OCI-LY1 (cell line): ENCODE measurements around the gene MSMP.
A peak's percentile ranks its signal among the peaks of the same experiment; 100 is the strongest.

Experiments
- H2AFZ ChIP-seq: fragments of 200-600 bp; sonication (generic), shearing (Covaris generic); 2 replicates; pipeline ENCODE4 v1.6.0; 2014; ENCODE audit warnings: antibody characterized with exemption, mild to moderate bottlenecking, low read length
- H3F3A ChIP-seq: fragments of 200-600 bp; sonication (generic), shearing (Covaris generic); 2 replicates; pipeline ENCODE4 v1.6.0; 2014; ENCODE audit warnings: mild to moderate bottlenecking, antibody characterized with exemption, low read length, moderate library complexity; ENCODE audit not compliant: insufficient read depth
- H3K27ac ChIP-seq: fragments of 200-600 bp; sonication (generic); 2 replicates; pipeline ENCODE4 v1.5.1; 2014; ENCODE audit warnings: low read length, mixed run types, mild to moderate bottlenecking, low read depth; ENCODE audit not compliant: poor library complexity, severe bottlenecking
- H3K27me3 ChIP-seq: fragments of 200-600 bp; sonication (generic); 2 replicates; pipeline ENCODE4 v1.6.0; 2014; ENCODE audit warnings: antibody characterized with exemption, mild to moderate bottlenecking, low read length, moderate library complexity; ENCODE audit not compliant: insufficient read depth
- H3K36me3 ChIP-seq: fragments of 200-600 bp; sonication (generic); 2 replicates; pipeline ENCODE4 v1.6.1; 2014; ENCODE audit warnings: mild to moderate bottlenecking, antibody characterized with exemption, low read length, moderate library complexity, mixed read lengths; ENCODE audit not compliant: insufficient read depth
- H3K4me1 ChIP-seq: fragments of 200-600 bp; sonication (generic); 2 replicates; pipeline ENCODE4 v1.5.1; 2014; ENCODE audit warnings: mild to moderate bottlenecking, low read length, moderate library complexity; ENCODE audit not compliant: insufficient read depth, severe bottlenecking
- H3K4me2 ChIP-seq: fragments of 200-600 bp; sonication (generic), shearing (Covaris generic); 2 replicates; pipeline ENCODE4 v1.6.1; 2014; ENCODE audit warnings: low read length
- H3K4me3 ChIP-seq: fragments of 200-600 bp; sonication (generic); 2 replicates; pipeline ENCODE4 v1.5.1; 2014; ENCODE audit warnings: low read length, low read depth, mild to moderate bottlenecking, mixed read lengths; ENCODE audit not compliant: poor library complexity, severe bottlenecking
- H3K79me2 ChIP-seq: fragments of 200-600 bp; shearing (Covaris generic); 2 replicates; pipeline ENCODE4 v1.6.1; 2016; ENCODE audit warnings: mixed run types, low read length, mixed read lengths; ENCODE audit not compliant: insufficient read depth
- H3K9ac ChIP-seq: fragments of 200-600 bp; sonication (generic), shearing (Covaris generic); 2 replicates; pipeline ENCODE4 v1.6.1; 2014; ENCODE audit warnings: mild to moderate bottlenecking, low read length, mixed read lengths
- H3K9me2 ChIP-seq: fragments of 200-600 bp; sonication (generic), shearing (Covaris generic); 2 replicates; pipeline ENCODE4 v1.6.1; 2014; ENCODE audit warnings: low read depth, mild to moderate bottlenecking, low read length, mixed read lengths
- H3K9me3 ChIP-seq: fragments of 200-600 bp; shearing (Covaris generic); 2 replicates; pipeline ENCODE4 v1.6.1; 2014; ENCODE audit warnings: low read length, mixed read lengths
- H4K20me1 ChIP-seq: fragments of 200-600 bp; sonication (generic), shearing (Covaris generic); 2 replicates; pipeline ENCODE4 v1.6.0; 2016; ENCODE audit warnings: mild to moderate bottlenecking, low read length; ENCODE audit not compliant: insufficient read depth
- EZH2 ChIP-seq: fragments of 200-600 bp; sonication (generic), shearing (Covaris generic); IDR thresholded peaks from 2 replicates; pipeline ENCODE4 v1.8.0; 2017; ENCODE audit warnings: borderline replicate concordance, mixed run types, mild to moderate bottlenecking, antibody characterized with exemption, low read length, moderate library complexity, mixed read lengths
- TF ChIP-seq, protein P1 (sequence below): fragments of 200-600 bp; sonication (generic), shearing (Covaris generic); IDR thresholded peaks from 2 replicates; pipeline ENCODE4 v1.5.1; 2017; ENCODE audit warnings: mild to moderate bottlenecking, antibody characterized with exemption, low read length, moderate library complexity, mixed read lengths

Gene MSMP

DNA sequence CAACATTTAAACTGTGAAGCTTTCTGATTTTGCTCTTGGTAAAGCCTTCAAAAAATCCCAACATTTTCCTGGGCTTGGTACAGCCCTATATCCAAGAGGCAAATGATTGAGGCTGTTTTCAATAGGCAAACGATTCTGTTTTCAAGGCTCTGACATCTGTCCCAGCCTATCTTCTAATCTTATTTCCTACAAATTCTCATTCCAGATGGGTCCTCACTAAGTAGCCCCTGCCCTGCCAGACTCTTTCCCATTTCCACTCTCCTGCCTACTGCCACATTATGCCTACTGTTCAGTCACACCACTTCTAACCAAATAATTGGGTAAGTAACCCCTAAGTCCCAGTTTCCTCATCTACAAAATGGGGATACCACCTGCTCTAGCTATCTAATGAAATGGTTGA is 8.5 kb downstream of the MSMP start:
- no peaks in the 10 kb centered on the region for H3K27me3 ChIP-seq
- peak overlapping the region; percentile 79 for H3K4me2 ChIP-seq
- H3K9me2 ChIP-seq: no peaks in the 10 kb centered on the region
- H3F3A ChIP-seq: no peaks in the 10 kb centered on the region
- H3K9ac ChIP-seq: peak overlapping the region; percentile 6; the same call in 1 of the 2 replicates
- H2AFZ ChIP-seq: no peak overlapping the region
- peak overlapping the region; percentile 76 for H3K4me3 ChIP-seq
- TF ChIP-seq, protein P1, sequence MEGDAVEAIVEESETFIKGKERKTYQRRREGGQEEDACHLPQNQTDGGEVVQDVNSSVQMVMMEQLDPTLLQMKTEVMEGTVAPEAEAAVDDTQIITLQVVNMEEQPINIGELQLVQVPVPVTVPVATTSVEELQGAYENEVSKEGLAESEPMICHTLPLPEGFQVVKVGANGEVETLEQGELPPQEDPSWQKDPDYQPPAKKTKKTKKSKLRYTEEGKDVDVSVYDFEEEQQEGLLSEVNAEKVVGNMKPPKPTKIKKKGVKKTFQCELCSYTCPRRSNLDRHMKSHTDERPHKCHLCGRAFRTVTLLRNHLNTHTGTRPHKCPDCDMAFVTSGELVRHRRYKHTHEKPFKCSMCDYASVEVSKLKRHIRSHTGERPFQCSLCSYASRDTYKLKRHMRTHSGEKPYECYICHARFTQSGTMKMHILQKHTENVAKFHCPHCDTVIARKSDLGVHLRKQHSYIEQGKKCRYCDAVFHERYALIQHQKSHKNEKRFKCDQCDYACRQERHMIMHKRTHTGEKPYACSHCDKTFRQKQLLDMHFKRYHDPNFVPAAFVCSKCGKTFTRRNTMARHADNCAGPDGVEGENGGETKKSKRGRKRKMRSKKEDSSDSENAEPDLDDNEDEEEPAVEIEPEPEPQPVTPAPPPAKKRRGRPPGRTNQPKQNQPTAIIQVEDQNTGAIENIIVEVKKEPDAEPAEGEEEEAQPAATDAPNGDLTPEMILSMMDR: no peak
- TF ChIP-seq EZH2: no peak
- H4K20me1 ChIP-seq: no peaks in the 10 kb centered on the region
- H3K27ac ChIP-seq: no peak overlapping the region
- H3K36me3 ChIP-seq: peaks cover 31% of the 10 kb centered on the region
- no peaks in the 10 kb centered on the region for H3K9me3 ChIP-seq
- peaks cover 36% of the 10 kb centered on the region for H3K4me1 ChIP-seq
- peaks cover 29% of the 10 kb centered on the region for H3K79me2 ChIP-seq

DNA sequence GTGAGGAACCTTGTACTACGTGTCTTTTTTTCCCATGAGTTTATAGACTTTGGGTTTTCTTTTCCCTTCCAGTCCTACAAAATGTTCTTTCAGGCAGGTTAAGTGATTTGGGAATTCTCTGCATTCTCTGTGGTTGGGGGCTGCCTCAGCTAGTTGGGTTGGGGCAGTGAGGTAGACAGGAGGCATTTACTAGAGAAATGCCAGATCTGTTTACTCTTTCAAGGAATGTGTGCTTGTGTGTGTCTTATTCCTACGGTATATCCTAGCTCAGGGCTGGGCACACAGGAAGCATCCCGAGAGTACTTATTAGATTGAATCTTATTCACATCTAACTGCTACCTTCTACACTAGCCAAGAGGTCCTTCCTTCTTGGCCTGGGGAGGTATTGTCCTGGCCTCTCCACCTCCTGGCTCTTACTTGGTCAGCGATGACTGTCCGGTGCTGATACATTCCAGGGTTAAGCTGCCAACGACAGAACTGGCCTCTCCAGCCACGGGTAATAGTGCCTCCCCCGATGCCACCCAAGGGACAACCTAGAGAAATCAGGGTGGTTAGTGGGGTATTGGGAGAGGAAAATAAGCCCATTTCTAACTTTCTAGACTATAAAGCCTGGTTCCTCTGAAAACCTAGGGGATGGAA is 10.1 kb downstream of the MSMP start:
- no peak overlapping the region for H3K4me3 ChIP-seq
- H3F3A ChIP-seq: no peaks in the 10 kb centered on the region
- H3K9me3 ChIP-seq: no peaks in the 10 kb centered on the region
- peaks cover 29% of the 10 kb centered on the region for H3K79me2 ChIP-seq
- H2AFZ ChIP-seq: no peak overlapping the region
- no peak overlapping the region for H3K9ac ChIP-seq
- no peak overlapping the region for H3K27ac ChIP-seq
- TF ChIP-seq, protein P1: no peak
- TF ChIP-seq EZH2: no peak
- no peaks in the 10 kb centered on the region for H4K20me1 ChIP-seq
- no peak overlapping the region for H3K4me2 ChIP-seq
- no peaks in the 10 kb centered on the region for H3K9me2 ChIP-seq
- H3K27me3 ChIP-seq: no peaks in the 10 kb centered on the region
- H3K36me3 ChIP-seq: peaks cover 46% of the 10 kb centered on the region
- peaks cover 28% of the 10 kb centered on the region for H3K4me1 ChIP-seq

DNA sequence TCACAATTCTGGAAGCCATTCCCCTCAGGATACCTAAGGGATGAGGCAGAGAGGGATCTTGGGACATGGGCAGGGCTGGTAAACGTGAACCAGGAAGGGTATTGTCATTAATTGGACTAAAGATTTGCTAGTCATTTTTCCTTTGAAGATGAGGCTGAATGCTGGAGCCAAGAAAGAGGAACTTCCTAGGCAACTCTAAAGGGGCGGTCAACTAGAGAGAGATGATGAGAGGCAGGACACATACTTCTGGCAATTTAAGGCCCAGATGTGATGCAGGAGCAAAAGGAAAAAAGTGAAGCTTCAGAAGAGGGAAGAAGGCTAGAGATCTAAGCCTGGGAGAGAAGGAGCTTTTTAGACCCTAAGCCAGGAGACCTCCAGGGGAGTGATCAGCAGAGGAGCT is 10.6 kb downstream of the MSMP start:
- Histone ChIP-seq H3K4me1 (peaks cover 28% of the 10 kb centered on the region), H4K20me1 (no peaks in the 10 kb centered on the region), H3K9me3 (no peaks in the 10 kb centered on the region), H2AFZ (no peak overlapping the region), H3K27ac (no peak overlapping the region), H3K9ac (no peak overlapping the region), H3K4me3 (no peak overlapping the region), H3K79me2 (peaks cover 28% of the 10 kb centered on the region), H3K4me2 (no peak overlapping the region), H3K27me3 (no peaks in the 10 kb centered on the region), H3K36me3 (peaks cover 52% of the 10 kb centered on the region), H3F3A (no peaks in the 10 kb centered on the region), H3K9me2 (no peaks in the 10 kb centered on the region)
- TF ChIP-seq EZH2: no peak
- TF ChIP-seq, protein P1: no peak
